PC-9 (cell line): ENCODE data around the gene DNPEP.

Experiments
- EZH2 ChIP-seq: fragments of 200-600 bp; sonication (generic); IDR thresholded peaks from 2 replicates; pipeline ENCODE4 v1.8.0; 2017; ENCODE audit warnings: antibody characterized with exemption, low read depth
- TF ChIP-seq, protein P1 (sequence below): fragments of 200-600 bp; sonication (generic); conservative IDR thresholded peaks from 2 replicates; pipeline ENCODE4 v1.6.1; 2017; ENCODE audit warnings: mixed run types, antibody characterized with exemption, mild to moderate bottlenecking, moderate library complexity

DNA sequence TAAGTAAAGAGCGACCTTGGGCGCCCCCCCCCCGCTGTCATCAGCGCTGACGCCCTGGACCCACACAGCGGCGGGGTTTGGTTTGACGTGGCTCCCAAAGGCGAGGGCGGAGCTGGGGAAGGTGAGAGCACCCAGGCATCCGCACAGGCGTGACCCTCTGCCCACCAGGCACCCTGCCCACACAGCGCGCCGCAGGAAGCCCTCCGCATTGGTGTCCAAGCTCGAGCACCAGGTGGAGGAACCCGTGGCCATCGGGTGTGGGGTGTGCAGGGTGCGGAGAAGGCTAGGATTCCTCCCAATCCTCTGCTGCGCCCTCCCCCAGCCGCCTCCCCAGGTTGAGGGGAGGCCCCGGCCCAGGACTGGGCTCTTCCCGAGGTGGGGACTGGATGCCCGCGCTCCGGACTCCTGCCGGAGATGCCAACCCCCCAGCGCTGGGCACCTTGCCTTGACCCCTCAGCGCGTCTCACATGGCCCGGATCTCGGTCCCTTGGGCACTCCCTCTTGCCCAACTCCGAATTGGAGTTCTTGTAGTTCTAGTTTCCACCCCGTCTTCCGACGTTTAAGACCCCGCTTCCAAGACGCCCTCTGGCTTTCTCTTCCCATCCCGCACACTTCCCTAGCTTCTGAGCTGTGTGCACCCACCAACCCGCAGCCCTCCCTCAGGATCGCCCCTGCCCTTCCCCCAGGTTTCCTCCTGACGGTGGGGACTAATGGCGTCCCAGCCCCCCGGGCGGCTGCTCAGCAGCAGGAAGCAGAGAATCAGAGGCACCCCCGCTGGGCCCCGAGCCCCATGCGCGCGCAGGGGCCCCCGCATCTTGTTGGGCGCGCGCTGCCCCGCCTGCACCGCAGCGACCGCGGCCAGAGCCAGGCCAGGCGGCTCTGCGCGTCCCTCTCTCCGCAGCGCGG, 29.3 kb downstream of the DNPEP start:
- TF ChIP-seq, protein P1, sequence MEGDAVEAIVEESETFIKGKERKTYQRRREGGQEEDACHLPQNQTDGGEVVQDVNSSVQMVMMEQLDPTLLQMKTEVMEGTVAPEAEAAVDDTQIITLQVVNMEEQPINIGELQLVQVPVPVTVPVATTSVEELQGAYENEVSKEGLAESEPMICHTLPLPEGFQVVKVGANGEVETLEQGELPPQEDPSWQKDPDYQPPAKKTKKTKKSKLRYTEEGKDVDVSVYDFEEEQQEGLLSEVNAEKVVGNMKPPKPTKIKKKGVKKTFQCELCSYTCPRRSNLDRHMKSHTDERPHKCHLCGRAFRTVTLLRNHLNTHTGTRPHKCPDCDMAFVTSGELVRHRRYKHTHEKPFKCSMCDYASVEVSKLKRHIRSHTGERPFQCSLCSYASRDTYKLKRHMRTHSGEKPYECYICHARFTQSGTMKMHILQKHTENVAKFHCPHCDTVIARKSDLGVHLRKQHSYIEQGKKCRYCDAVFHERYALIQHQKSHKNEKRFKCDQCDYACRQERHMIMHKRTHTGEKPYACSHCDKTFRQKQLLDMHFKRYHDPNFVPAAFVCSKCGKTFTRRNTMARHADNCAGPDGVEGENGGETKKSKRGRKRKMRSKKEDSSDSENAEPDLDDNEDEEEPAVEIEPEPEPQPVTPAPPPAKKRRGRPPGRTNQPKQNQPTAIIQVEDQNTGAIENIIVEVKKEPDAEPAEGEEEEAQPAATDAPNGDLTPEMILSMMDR = no peak
- no peak for TF ChIP-seq EZH2
